HG02759 (cell line): ENCODE measurements around the gene CCDC197.

Experiments used
- ATAC-seq: cut with Tn5 transposase; IDR thresholded peaks from one replicate; pipeline ENCODE4 v1.9.1; 2021; ENCODE audit warnings: mild to moderate bottlenecking, moderate library complexity; ENCODE audit not compliant: unreplicated experiment

CCDC197 gene

DNA sequence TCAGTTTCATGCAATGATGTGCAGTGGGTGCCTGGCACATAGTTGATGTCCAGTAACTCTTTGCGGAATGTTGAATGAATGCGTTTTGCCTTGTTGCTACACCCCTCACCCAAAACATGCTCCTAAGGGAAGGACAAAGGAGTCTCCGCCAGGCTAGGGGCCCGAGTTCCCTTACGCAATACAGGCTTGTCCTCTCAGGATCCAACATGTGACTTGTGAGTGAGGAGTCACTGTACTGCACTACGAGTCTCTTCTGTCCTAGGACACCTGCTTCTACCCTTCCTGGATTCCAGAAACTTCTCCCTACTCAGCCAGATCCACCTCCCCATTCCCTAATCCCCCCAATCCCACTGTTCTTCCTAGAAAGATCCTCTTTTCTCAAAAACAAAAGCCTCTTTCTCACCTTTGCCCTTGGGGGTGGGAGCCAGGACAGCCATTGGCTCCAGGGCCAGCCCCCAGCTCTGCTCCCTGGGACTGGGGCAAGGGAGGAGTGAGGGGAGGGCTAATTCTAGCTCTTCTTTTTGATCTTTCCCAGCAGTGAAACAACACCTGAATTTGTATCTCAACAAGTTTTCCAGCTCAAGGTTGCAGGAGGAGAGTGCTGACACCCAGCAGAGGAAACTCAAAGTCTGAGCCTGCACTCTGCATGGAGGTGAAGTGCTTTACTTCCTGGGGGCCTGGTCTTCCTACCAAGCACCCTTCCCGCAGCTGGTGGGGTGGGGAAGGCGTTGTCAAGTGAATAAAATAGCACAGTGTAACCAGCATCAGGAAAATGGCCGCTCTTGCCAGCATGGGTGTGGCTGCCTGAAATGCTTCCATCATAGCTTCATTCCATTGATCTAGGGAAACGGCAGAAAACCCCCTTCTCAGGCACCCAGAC, 25.7 kb downstream of the CCDC197 start:
- no peak for ATAC-seq

DNA sequence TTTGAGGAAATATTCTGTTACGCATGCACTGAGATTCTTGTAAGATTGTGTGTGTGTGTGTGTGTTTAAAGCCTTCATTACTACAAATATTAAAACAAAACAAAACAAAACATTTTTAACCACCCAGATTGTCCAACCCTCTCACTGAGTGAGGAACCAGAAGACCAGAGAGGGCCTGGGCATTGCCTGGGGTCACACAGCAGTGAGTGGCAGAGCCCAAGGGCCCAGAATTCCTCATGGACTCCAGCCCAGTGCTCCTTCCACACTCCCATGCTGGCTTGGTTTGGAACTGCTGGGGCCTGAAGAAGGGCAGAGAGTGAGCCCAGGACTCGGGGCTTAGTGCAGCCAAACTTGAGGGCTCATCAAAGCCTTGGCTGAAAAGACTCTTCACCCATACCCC, 27.4 kb downstream of the CCDC197 start:
- no peak for ATAC-seq

DNA sequence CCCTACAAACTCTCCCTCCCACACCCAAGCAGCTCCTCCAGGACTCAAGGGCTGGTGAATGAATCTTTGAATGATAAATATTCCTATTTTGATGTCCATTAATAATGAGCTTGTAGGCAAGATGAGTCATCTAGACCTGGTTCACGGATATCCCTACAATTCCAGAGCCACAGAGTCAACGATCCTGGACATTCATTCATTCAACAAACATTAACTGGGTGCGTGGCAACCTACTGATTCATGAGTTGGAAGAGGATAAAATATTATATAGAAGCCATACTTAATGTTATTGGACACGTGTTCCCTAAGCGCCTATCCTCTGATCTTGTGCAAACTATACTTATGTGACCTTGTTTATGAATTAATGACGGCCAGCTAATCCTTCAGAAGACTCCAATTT, 28.6 kb downstream of the CCDC197 start:
- ATAC-seq = no peak

DNA sequence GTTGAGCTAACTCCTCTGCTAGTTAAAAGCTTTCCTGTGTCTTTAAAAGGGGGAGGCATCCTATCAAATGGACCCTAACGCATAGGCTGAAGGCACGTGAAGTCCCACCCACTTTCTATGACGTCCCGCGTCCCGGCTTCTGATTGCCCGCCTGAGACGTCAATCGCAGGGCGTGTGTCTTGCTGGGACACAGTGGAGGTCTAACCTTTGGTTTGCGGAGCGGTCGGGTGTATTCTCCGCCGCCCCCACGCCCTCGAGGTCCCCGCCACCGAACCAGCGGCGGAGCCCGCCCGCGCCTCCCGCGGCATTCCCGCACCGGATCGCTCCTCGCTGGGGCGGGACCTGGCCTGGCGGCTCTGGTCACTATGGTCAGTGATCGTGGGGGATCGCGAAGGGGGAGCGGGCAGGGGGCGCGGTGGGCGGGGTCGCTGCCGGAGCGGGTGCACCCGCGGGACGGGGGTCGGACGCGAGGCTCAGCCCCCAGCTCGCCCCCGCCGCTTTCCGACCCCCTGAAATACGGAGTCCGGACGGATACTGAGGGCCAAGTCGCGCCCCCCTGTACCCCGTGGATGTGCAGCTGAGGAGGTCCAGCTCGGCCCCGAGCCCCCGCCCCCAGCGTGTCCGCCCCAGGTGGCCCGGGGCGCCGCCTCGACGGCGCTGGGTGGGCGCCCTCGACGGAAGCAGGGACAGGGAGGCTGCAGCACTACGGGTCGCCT, 29.2 kb downstream of the CCDC197 start, which contains the start of gene OTUB2:
Gene OTUB2, plus strand, starts transcription at position 168 of the 716 bp plus-strand sequence. Its CDS starts 198 bp downstream, at position 366.
- peak; percentile 99 for ATAC-seq

DNA sequence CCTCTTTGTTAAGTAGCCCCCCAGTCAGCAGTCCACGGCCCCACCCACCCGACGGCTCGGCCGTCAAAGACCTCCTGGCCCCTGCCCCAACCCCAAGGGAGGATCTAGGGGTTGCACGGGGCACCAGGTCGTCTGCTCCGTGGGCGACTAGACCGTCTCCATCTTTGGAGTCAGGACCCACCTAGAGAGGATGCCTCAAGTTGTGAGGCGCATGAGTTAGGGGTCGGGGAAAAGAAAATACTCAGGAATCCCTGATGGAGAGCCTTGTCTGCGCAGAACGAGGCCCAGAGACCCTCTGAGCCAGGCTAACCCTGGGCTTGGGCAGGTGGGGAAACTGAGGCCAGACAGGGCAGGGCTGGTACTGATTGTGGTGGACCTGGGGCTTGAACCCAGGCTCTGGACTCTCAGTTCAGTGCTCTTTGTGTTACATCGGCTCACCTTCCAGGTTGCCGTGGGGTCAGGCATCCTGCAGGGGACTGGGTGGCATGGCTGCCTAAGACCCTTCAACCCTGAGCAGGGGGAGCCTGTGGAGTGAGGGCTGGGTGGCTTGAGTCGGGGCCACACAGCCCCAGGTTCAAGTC, 29.9 kb downstream of the CCDC197 start:
- no peak for ATAC-seq

DNA sequence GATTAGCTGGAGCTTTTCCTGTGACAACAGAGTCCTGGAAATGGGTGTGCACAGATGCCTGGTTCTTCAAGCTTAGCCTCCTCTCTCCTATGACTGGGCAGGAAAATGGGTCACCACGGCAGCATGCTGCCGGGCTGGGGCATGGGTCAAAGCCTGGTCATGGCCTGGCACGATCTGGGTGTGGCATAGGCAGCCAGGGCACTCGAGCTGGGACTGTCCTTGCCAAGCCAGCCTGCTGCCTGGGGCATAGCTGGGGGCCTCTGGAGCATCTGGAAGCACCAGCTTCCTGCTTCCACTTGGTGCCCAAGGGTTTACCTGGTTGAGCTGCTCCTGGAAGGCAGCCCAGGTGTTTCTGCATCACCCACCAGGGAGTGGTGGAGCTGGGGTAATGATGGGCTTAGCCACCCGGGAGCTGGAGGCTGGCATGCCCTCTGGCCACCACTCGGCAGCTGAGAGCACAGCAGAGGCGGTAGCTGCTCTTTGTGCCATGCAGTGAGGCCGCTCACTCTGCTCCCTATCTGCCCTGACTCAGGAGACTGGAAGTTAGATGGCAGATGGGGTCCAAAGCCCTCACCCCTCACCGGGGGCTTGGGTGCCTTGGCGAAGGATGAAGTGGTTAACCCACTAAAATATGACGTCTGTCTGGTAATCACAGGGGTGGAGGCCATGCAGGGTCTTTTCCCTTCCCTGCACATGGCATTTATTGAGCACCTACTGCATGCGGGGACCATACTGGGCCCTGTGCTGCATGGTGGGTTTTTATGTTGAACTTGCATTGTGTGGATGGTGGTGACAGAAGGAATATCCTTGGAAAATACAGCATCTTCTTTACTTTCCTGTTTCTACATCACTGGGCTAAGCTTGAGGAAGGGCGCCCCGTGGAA, 30.7 kb downstream of the CCDC197 start:
- ATAC-seq = no peak

DNA sequence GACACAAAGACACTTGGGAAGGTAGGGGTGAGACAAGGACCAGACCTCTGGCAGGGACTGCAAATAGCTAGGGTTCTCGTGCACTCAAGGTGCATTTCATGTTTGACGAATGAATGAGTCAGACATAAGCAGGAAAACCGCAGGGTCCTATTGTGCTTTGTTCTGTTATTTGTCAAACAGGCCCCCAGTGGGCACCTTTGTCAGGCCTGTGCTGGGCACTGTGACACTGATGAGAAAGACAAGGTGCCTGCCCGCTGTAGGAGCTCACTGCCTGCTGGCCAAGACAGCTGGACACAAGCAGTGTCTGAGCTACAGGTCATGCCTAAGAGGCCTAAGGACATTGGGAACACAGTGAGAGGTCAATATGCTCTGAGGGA, 31.3 kb downstream of the CCDC197 start:
- no peak for ATAC-seq

DNA sequence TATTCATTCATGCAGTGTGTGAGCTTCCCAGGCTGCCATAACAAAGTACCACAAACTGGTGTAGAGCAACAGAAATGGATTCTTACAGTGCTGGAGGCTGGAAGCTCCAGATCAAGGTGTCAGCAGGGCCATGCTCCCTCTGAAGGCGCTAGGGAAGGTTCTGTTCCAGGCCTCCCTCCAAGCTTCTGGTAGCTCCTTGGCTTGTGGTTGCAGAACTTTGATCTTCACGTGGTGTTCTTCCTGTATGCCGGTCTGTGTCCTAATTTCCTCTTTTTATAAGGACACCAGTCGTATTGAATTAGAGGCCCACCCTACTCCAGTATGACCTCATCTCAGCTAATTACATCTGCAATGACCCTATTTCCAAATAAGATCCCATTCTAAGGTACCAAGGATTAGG, 32.2 kb downstream of the CCDC197 start:
- no peak for ATAC-seq

DNA sequence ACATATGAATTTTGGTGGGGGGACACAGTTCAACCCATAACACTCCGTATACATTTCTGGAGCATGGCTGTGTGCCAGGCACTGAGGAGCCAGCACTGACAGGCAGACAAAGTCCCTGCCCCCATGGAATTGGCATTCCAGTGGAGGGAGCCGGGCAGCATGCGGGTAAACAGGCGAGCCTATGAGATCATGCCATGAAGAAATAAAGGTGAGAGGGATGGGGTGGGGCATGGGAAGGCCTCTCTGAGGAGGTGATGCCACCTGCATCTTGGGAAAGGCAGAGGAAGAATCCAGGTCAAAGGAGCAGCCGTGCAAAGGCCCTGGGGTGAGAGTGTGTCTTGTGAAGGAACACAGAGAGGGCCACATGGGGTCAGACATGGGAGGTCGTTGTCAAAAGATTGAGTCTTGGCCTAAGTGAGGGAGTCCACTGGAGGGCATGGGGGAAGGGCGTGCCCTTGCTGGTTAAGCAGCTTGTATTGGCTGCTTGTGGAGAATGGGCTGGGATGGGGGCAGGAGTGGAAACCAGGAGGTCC, 32.6 kb downstream of the CCDC197 start:
- ATAC-seq = no peak

DNA sequence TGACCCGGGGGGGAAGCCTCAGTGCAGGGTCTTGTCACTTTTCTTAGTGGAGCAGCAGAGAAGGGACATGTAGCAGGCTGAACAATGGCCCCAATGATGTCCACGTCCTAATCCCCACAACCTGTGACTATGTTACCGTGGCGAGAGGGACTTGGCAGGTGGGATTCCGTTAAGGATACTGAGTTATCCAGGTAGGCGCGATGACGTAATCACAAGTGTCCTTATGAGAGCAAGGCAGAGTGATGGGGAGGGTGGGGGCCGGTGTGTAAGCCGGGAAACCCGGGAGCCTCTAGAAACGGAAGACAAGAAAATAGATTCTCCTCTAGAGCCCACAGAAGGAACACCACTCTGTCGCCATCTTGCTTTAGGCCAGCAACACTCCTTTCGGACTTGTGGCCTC, 33.5 kb downstream of the CCDC197 start:
- no peak for ATAC-seq

DNA sequence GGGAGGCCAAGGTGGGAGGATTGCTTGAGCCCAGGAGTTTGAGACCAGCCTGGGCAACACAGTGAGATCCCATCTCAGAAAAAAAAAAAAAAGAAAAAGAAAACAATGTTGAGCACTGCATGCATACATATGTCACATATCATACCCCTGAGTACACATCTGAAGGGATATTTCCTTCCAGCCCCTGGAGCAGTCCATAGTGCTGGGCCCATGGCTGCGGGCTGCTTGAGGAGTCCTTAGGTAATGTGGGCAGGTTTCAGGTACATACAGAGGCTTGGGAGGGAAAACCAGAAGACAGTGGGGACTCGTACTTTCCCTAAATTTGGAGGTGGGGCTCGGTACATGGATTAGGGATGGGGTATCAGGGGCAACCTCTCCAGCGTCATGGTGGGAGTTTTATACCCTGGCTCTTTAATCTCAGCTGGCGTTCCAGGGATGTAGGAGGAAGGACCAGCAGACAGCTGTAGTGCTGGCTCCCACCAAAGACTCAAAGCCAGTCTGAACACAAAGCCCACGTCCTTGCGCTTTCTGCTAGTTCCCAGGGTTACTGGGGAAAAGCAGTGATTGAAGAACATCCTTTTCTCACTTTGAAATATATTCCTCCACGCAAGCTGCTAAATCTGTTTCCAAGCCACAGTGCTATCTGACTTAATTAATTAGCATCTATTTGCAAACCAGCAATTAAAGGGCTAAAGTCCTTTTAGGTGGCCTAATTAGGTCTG, 34.2 kb downstream of the CCDC197 start:
- no peak for ATAC-seq

DNA sequence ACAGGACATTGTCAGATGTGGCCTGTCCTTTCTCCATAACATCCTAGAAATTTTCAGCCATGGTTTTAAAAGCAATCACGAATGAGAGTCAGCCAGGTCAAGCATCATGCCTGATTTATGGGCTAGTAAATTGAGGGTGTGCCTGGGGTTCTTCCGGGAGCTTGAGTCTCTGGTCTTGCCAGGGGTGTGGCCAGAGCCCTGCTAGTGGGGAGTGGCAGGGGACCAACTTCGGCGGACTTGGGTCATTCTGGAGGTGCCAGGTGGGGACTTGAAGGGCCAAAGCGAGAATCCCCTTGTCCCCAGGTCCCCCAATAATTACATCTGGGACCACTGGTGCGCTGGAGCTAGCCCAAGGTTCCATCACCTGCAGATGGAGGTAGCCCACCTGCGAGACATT, 34.8 kb downstream of the CCDC197 start:
- ATAC-seq = no peak

DNA sequence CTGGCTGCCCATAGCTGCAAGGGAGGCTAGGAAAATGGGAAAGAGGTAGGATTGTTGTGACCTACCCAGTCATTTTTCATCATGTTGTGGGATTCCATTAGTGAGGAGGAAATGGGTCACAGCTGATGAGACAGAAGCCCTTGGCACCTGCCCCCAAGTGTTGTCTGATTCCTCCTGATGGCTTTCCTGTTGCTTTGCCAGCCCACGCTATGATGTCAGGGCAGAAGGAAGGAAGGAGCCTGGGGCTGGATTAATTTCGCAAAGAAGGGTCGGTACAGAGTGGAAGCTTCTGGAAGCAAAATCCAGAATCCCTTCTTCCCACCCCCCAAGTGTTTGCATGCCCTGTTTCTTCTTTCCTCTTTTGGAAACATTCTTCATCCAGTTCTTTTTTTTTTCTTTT, 37.8 kb downstream of the CCDC197 start:
- ATAC-seq = no peak

DNA sequence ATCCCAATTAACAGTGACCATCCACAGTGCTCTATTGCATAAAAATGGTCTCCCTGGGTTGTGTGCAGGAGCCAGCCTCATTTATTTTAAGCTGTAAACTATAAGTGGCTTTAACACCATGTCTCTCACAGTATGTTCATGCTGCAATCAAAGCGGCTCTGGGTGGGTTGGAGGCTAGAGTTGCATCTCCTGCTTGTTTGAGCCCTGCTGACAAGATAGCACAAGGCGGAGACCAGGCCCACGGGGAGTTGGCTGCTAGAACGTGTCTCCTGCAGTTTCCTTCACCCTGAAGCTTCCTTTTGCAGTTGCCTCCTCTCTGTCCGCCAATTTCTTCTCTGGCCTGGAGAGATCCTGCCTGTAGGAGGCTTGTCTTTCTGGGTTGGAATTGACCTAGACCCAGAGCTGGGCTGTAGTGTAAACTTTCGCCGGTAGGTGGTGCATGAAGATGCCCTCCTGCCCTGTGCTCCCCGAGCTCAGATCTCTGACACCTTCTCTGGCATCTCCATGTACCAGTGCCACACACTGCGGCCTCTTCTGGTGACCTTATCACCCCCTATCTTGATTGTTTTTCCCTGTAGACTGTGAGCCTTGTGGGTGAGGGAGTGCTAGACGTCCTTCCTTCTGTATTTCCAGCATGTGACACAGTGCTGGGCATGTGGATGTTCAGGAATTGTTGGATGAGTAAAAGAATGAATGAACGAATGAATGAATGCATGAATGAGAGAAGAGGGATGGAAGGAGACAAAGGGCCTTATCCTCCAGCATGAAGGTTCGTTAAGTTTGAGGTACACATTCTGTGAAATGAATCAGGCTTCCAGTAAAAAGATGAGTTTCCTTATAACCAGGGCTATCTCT, 39.4 kb downstream of the CCDC197 start:
- ATAC-seq = peak; percentile 92

DNA sequence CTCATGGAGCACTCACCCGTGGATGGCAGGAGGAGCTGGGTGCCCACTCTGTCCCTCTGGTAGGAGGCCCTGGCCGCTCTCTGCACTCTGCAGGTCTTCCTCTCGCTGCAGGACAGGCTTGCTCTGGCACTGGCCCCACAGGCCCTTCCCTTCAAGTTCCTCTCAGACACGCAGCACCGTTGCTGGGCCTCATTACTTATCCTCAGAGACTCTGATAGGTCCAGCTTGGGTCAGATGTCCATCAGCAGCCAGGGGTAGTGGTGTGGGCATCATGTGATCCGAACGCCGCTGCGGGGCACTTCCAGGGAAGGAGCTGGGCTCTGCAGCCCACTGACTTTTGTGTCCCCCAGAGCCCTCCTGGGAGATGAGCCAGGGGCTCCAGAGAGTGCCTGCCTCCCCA, 40.9 kb downstream of the CCDC197 start:
- no peak for ATAC-seq

DNA sequence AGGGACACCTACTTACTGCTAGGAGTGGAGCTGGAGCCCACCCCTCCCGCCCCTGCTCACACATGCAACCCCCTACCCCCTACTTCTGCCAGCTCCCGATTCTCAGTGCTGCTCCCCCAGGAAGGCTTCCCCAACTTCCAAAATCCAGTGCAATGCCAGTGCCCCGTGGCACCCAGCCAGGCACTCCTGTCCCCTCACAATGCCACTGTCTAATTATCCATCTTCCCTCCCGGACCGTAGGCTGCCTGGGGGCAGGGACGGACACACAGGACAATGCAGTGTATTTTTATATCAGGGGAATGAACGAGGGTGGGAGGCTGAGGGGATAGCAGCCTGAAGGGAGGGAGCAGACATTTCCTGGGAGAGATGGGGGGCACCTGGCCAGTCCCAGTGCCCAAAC, 41.4 kb downstream of the CCDC197 start:
- ATAC-seq = no peak

DNA sequence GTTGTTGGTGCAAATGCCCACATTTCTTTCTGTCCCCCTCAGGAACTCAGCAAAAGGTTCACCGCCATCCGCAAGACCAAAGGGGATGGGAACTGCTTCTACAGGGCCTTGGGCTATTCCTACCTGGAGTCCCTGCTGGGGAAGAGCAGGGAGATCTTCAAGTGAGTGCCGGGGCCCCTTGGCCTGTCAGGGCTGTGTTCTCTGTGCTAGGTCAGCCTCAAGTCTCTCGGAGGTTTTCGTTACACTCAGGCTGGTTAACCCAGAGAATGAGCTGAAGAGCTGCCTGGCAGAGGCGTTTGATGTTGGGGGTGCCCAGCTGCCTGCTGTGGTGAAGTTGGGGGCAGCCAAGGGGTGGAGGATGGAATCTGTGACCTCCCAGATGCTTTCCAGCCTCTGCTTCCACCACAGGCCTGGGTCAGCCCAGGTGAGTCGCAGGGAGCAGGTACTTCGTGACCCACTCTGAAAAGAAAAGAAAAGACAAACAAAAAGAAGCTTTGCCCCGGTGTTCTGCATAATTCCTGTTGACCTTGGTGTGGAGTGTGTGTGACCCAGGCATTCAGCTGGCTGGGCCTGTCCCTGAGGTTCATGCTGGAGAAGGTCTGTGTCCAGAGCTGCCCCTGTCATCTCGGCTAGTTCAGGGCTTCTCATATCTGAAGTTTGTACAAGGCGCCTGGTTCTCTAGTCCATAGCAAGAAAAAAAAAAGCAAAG, 42.0 kb downstream of the CCDC197 start:
- no peak for ATAC-seq

DNA sequence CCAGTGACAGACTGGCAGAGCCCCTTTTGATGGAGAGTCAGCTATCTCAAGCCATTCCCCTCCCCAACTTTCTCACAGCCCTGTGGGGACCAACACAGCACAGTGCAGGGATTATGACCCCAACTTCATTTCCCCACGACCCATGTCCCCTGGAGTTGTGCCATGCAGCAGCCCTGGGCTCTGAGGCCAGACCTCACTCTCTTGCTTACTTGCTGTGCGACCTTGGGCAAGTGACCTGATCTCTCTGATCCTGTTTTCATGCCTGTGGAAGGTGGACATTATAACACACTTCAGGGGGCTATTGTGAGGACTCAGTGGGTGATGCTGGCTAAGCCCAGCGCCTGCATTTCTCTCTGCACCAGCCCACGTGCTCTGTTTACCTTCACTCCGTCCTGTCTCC, 43.1 kb downstream of the CCDC197 start:
- ATAC-seq = no peak
